HAP-1 (cell line): ENCODE data around the gene SNAPC3.

Experiments used
- DNase-seq, 2 experiments: peaks; one replicate each; pipeline ENCODE4 v3.0.0-alpha.2; 2016 to 2020; ENCODE audit warnings: low spot score in 2 of 2
- H3K27me3 ChIP-seq: fragments of 250-450 bp; sonication (Bioruptor Pico); 2 replicates; pipeline ENCODE4 v1.5.1; 2020; ENCODE audit warnings: low read depth, mild to moderate bottlenecking, moderate library complexity
- H3K36me3 ChIP-seq: fragments of 250-450 bp; sonication (Bioruptor Pico); replicated peaks from 2 replicates; pipeline ENCODE4 v1.5.1; 2020; ENCODE audit warnings: mild to moderate bottlenecking
- H3K4me1 ChIP-seq: fragments of 250-450 bp; sonication (Bioruptor Pico); 2 replicates; pipeline ENCODE4 v1.5.1; 2020; ENCODE audit warnings: mild to moderate bottlenecking
- H3K4me3 ChIP-seq: fragments of 250-450 bp; sonication (Bioruptor Pico); 2 replicates; pipeline ENCODE4 v1.5.1; 2020; ENCODE audit warnings: mild to moderate bottlenecking, moderate library complexity
- H3K9me3 ChIP-seq: fragments of 250-450 bp; sonication (Bioruptor Pico); 2 replicates; pipeline ENCODE4 v1.5.1; 2020; ENCODE audit warnings: mild to moderate bottlenecking, moderate library complexity
- in situ Hi-C: fragments of 300-500 bp; cut with MboI; formaldehyde crosslinking; loops from 3 replicates; pipeline ENCODE4 v1.14.3; 2020; ENCODE audit warnings: low sequenced_read_pairs, inconsistent platforms, mixed read lengths

SNAPC3 gene

DNA sequence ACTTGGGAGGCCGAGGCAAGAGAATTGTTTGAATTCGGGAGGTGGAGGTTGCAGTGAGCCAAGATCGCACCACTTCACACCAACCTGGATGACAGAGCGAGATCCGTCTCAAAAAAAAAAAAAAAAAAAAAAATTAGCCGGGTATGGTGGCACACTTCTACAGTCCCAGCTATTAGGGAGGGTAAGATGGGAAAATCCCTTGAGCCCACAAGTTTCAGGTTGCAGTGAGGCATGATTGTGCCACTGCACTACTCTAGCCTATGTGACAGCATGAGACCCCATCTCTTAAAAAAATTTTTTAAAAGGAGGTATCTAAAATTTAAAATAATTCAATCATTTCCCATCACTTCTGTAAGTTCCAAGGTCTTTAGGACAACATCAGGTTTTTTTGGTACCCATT is 62.1 kb downstream of the SNAPC3 start:
- Histone ChIP-seq H3K4me1 (peaks cover 9% of the 10 kb centered on the region), H3K27me3 (no peaks in the 10 kb centered on the region), H3K36me3 (peaks cover 51% of the 10 kb centered on the region), H3K4me3 (no peak overlapping the region), H3K9me3 (no peaks in the 10 kb centered on the region)
- in situ Hi-C loops, result no loop called here
- no peak for DNase-seq

DNA sequence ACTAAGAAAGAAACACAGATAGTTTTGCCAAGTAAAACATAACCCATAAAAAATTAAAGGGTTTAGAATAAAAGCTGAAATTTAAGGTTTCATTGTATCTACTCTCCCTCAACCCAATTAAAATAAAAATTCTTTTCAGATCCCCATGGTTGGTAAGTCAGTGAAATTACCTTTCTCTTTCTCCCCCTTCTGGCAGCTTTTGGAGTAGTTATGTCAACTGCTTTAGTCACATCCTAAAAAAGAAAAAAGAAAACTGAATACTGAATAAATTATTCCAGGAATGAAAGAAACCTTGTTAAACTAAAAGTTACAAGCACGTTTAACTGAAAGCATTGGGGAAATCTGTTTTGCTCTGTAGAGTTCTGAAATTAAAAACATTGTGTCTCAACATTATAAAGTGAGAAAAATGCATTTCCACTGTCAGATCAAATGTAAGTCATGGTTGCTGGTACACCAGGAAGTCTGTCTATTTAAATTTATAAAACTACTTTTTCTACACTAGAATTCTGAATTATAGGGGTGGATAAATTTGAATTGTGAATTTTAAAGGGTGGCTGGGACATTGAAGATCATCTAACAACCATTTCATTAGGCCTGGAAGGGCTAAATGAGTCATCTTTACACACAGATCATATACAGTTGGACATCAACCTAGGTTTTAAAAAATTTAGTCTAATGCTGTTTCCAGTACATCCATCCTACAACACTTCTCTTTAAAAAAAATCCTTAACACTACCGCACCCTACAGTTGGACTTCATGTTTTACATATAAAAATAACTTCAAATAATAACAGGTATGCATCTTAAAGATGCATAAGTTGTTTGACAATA is 63.4 kb downstream of the SNAPC3 start:
- Histone ChIP-seq H3K36me3 (peaks cover 46% of the 10 kb centered on the region), H3K4me3 (no peak overlapping the region), H3K9me3 (no peaks in the 10 kb centered on the region), H3K27me3 (no peaks in the 10 kb centered on the region), H3K4me1 (peaks cover 9% of the 10 kb centered on the region)
- DNase-seq, result no peak
- in situ Hi-C loops, result no loop called here

GRCh38 chr9:15491950-15492349 is 69.3 kb downstream of the SNAPC3 start:
- H3K4me1 ChIP-seq, result no peaks in the 10 kb centered on the region
- no peak for DNase-seq
- no peak overlapping the region for H3K4me3 ChIP-seq
- no peaks in the 10 kb centered on the region for H3K9me3 ChIP-seq
- peaks cover 66% of the 10 kb centered on the region for H3K36me3 ChIP-seq
- no peaks in the 10 kb centered on the region for H3K27me3 ChIP-seq
- in situ Hi-C loops, result no loop called here

DNA sequence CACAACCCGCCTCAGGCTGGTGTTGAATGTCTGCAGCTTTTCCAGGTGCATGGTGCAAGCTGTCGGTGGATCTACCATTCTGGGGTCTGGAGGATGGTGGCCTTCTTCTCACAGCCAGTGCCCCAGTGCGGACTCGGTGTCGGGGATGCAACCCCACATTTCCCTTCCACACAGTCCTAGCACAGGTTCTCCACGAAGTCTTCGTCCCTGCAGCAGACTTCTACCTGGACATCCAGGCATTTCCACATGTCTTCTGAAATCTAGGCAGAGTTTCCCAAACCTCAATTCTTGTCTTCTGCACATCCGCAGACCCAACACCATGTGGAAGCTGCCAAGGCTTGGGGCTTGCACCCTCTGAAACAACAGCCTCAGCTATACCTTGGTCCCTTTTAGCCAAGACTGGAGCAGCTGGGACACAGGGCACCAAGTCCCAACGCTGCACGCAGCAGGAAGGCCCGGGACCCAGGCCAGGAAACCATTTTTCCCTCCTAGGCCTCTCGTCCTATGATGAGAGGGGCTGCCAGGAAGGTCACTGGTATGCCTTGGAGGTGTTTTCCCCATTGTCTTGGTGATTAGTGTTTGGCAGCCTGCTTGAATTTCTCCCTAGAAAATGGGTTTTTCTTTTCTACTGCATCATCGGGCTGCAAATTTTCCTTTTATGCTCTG is 69.9 kb downstream of the SNAPC3 start:
- H3K4me3 ChIP-seq, result no peak overlapping the region
- no peaks in the 10 kb centered on the region for H3K27me3 ChIP-seq
- H3K4me1 ChIP-seq, result no peaks in the 10 kb centered on the region
- in situ Hi-C loops, result no loop called here
- H3K9me3 ChIP-seq, result no peaks in the 10 kb centered on the region
- no peak for DNase-seq
- H3K36me3 ChIP-seq, result peaks cover 68% of the 10 kb centered on the region

- Histone ChIP-seq H3K9me3 (no peaks in the 10 kb centered on the region), H3K27me3 (no peaks in the 10 kb centered on the region), H3K4me1 (no peaks in the 10 kb centered on the region), H3K36me3 (peaks cover 74% of the 10 kb centered on the region), H3K4me3 (no peak overlapping the region)
- in situ Hi-C loops, result no loop called here
- no peak for DNase-seq
These were observed 75.7 kb downstream of the SNAPC3 start for GRCh38 chr9:15498246-15498995.

DNA sequence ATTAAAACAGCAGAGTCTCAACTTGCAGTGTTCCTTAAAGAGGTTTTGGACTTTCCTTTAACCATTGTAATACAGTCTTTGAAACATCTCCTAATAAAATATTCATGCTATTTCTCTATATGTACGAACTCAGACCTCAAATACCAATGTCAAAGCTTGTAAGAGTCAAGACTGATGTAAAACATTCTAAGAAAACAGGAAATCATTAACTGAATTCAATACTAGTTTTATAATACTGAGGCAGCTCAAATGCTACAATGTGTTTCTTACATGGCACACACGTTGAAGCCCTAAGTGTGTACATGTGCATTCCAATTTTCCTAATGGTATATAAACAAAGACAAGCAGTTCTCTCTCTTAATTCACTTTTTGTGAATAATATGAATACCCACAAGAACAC is 76.5 kb downstream of the SNAPC3 start:
- peaks cover 72% of the 10 kb centered on the region for H3K36me3 ChIP-seq
- H3K4me1 ChIP-seq, result no peaks in the 10 kb centered on the region
- no peaks in the 10 kb centered on the region for H3K27me3 ChIP-seq
- H3K9me3 ChIP-seq, result no peaks in the 10 kb centered on the region
- in situ Hi-C loops, result no loop called here
- DNase-seq, result no peak
- H3K4me3 ChIP-seq, result no peak overlapping the region

- DNase-seq, result no peak
- Histone ChIP-seq H3K4me3 (no peak overlapping the region), H3K36me3 (peaks cover 74% of the 10 kb centered on the region), H3K4me1 (no peaks in the 10 kb centered on the region), H3K27me3 (no peaks in the 10 kb centered on the region), H3K9me3 (no peaks in the 10 kb centered on the region)
- in situ Hi-C loops, result loop anchor here (25.0 kb wide), 1 partner anchor 111 kb away; no protein-coding TSS in a partner anchor
These were observed 78.5 kb downstream of the SNAPC3 start for GRCh38 chr9:15501179-15501578.

DNA sequence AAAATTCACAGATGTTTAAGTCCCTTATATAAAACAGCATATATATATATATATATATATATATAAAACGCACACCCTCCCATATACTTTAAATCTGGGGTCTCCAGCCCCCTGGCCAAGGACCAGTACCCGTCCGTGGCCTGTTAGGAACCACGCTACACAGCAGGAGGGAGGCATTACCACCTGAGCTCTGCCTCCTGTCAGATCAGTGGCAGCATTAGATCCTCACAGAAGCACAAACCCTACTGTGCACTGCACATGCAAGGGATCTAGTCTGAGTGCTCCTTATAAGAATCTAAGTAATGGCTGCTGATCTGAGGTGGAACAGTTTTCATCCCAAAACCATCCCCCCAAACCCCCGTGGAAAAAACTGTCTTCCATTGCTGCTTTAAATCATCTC is 79.1 kb downstream of the SNAPC3 start:
- no peak overlapping the region for H3K4me3 ChIP-seq
- in situ Hi-C loops, result loop anchor here (25.0 kb wide), 1 partner anchor 110 kb away; no protein-coding TSS in a partner anchor
- peaks cover 79% of the 10 kb centered on the region for H3K36me3 ChIP-seq
- H3K27me3 ChIP-seq, result no peaks in the 10 kb centered on the region
- H3K4me1 ChIP-seq, result no peaks in the 10 kb centered on the region
- DNase-seq, result no peak
- H3K9me3 ChIP-seq, result no peaks in the 10 kb centered on the region

GRCh38 chr9:15505921-15506320 is 83.2 kb downstream of the SNAPC3 start:
- H3K36me3 ChIP-seq, result peaks cover 62% of the 10 kb centered on the region
- peaks cover 6% of the 10 kb centered on the region; the same call in 1 of the 2 replicates for H3K4me1 ChIP-seq
- in situ Hi-C loops, result loop anchor here (25.0 kb wide), 1 partner anchor 106 kb away; no protein-coding TSS in a partner anchor
- DNase-seq, result no peak
- H3K27me3 ChIP-seq, result no peaks in the 10 kb centered on the region
- H3K9me3 ChIP-seq, result no peaks in the 10 kb centered on the region
- H3K4me3 ChIP-seq, result no peak overlapping the region

- in situ Hi-C loops, result loop anchor here (25.0 kb wide), 1 partner anchor 102 kb away; no protein-coding TSS in a partner anchor
- Histone ChIP-seq H3K9me3 (no peaks in the 10 kb centered on the region), H3K36me3 (peaks cover 34% of the 10 kb centered on the region), H3K4me1 (peaks cover 16% of the 10 kb centered on the region), H3K4me3 (peak overlapping the region; percentile 80), H3K27me3 (no peaks in the 10 kb centered on the region)
- peak; percentile 27 to 68 for DNase-seq
These were observed 87.5 kb downstream of the SNAPC3 start for GRCh38 chr9:15509931-15510788.

GRCh38 chr9:15510789-15511575 is 88.3 kb downstream of the SNAPC3 start, which contains the start of gene PSIP1:
PSIP1 (minus strand) TSS chr9:15510970; CDS start chr9:15510188, 782 bp downstream.
- H3K4me1 ChIP-seq, result peaks cover 16% of the 10 kb centered on the region
- H3K36me3 ChIP-seq, result peaks cover 26% of the 10 kb centered on the region
- H3K4me3 ChIP-seq, result peak within 1 kb of the TSS; percentile 80
- no peaks in the 10 kb centered on the region for H3K9me3 ChIP-seq
- DNase-seq, result peak; percentile 86
- H3K27me3 ChIP-seq, result no peaks in the 10 kb centered on the region
- in situ Hi-C loops, result loop anchor here (25.0 kb wide), 1 partner anchor 101 kb away; no protein-coding TSS in a partner anchor
